ENCODE data around the gene POLL. TPM values are rescaled to one million over a fixed set of nuclear protein-coding genes. Genes with fewer than 3 reads are reported as not detected.

POLL gene
- polyA plus RNA-seq, 1 donor (not counting 4 experiments of a cell fraction or from before 2014, with no cell fraction given), result 11.9 TPM

GRCh38 chr10:101629837-101630632, 42.0 kb upstream of the POLL start:
- FAIRE-seq, result no peak
- H3K9me3 ChIP-seq (ENCODE audit: control insufficient read depth, low read depth, low read length), result no peaks in the 10 kb centered on the region
- no peak for DNase-seq (ENCODE audit: low read depth, low spot score)
- H3K79me2 ChIP-seq (ENCODE audit: control insufficient read depth, insufficient read depth, low read length), result no peaks in the 10 kb centered on the region
- H3K9ac ChIP-seq (ENCODE audit: control insufficient read depth, extremely low read depth, insufficient read depth, low read length), result no peak overlapping the region
- H4K20me1 ChIP-seq (ENCODE audit: control insufficient read depth, extremely low read depth, insufficient read depth, low read length), result no peaks in the 10 kb centered on the region
- no peaks in the 10 kb centered on the region for H3K9me1 ChIP-seq (ENCODE audit: control insufficient read depth, extremely low read depth, insufficient read depth, low read length)
- no peaks in the 10 kb centered on the region for H3K27me3 ChIP-seq (ENCODE audit: control insufficient read depth, extremely low read depth, insufficient read depth, low read length)
- TF ChIP-seq CTCF (optimal IDR thresholded peaks at IDR 0.05 in 1 of 3, IDR thresholded peaks at IDR 0.05 in 1 of 3, conservative IDR thresholded peaks at IDR 0.05 in 1 of 3; ENCODE audit: extremely low read depth in 1 of 3, insufficient read depth in 2 of 3, low read length in 3 of 3) (no peak), EZH2 (IDR thresholded peaks at IDR 0.05; ENCODE audit: low read length) (no peak)
- H2AFZ ChIP-seq (ENCODE audit: control insufficient read depth, low read length), result no peak overlapping the region
- peaks cover 7% of the 10 kb centered on the region for H3K4me1 ChIP-seq (ENCODE audit: control insufficient read depth, extremely low read depth, insufficient read depth, low read length)
- no peak overlapping the region for H3K4me3 ChIP-seq (ENCODE audit: control insufficient read depth in 2 of 3, extremely low read depth in 1 of 3, insufficient read depth in 2 of 3, low read depth in 1 of 3, low read length in 3 of 3)
- dilution Hi-C loops (cut with MboI; ENCODE audit: extremely low pct_ligation_motif_present, low sequenced_read_pairs), result no loop called here
- no peaks in the 10 kb centered on the region for H3K36me3 ChIP-seq (ENCODE audit: control insufficient read depth in 2 of 2, extremely low read depth in 1 of 2, insufficient read depth in 2 of 2, low read length in 2 of 2)
- no peak overlapping the region for H3K4me2 ChIP-seq (ENCODE audit: control insufficient read depth, extremely low read depth, insufficient read depth, low read depth, low read length)
- no peak overlapping the region for H3K27ac ChIP-seq (ENCODE audit: control insufficient read depth, insufficient read depth, low read length)

GRCh38 chr10:101625821-101626412, 37.9 kb upstream of the POLL start:
- H3K9ac ChIP-seq (ENCODE audit: control insufficient read depth, extremely low read depth, insufficient read depth, low read length), result no peak overlapping the region
- no peaks in the 10 kb centered on the region for H3K9me1 ChIP-seq (ENCODE audit: control insufficient read depth, extremely low read depth, insufficient read depth, low read length)
- TF ChIP-seq CTCF (optimal IDR thresholded peaks at IDR 0.05 in 1 of 3, IDR thresholded peaks at IDR 0.05 in 1 of 3, conservative IDR thresholded peaks at IDR 0.05 in 1 of 3; ENCODE audit: extremely low read depth in 1 of 3, insufficient read depth in 2 of 3, low read length in 3 of 3), result no peak
- no peak for TF ChIP-seq EZH2 (IDR thresholded peaks at IDR 0.05; ENCODE audit: low read length)
- H3K36me3 ChIP-seq (ENCODE audit: control insufficient read depth in 2 of 2, extremely low read depth in 1 of 2, insufficient read depth in 2 of 2, low read length in 2 of 2), result peaks cover 0 to 5% of the 10 kb centered on the region in 2 experiments
- H3K27me3 ChIP-seq (ENCODE audit: control insufficient read depth, extremely low read depth, insufficient read depth, low read length), result no peaks in the 10 kb centered on the region
- no peaks in the 10 kb centered on the region for H3K79me2 ChIP-seq (ENCODE audit: control insufficient read depth, insufficient read depth, low read length)
- no peak for DNase-seq (ENCODE audit: low read depth, low spot score)
- no peak overlapping the region for H2AFZ ChIP-seq (ENCODE audit: control insufficient read depth, low read length)
- dilution Hi-C loops (cut with MboI; ENCODE audit: extremely low pct_ligation_motif_present, low sequenced_read_pairs), result no loop called here
- FAIRE-seq, result no peak
- H4K20me1 ChIP-seq (ENCODE audit: control insufficient read depth, extremely low read depth, insufficient read depth, low read length), result no peaks in the 10 kb centered on the region
- no peak overlapping the region for H3K4me2 ChIP-seq (ENCODE audit: control insufficient read depth, extremely low read depth, insufficient read depth, low read depth, low read length)
- peaks cover 12% of the 10 kb centered on the region for H3K4me1 ChIP-seq (ENCODE audit: control insufficient read depth, extremely low read depth, insufficient read depth, low read length)
- H3K4me3 ChIP-seq (ENCODE audit: control insufficient read depth in 2 of 3, extremely low read depth in 1 of 3, insufficient read depth in 2 of 3, low read depth in 1 of 3, low read length in 3 of 3), result no peak overlapping the region
- no peak overlapping the region for H3K27ac ChIP-seq (ENCODE audit: control insufficient read depth, insufficient read depth, low read length)
- no peaks in the 10 kb centered on the region for H3K9me3 ChIP-seq (ENCODE audit: control insufficient read depth, low read depth, low read length)

All from keratinocyte (primary cell).